MM.1S (cell line): ENCODE results near the gene ASIC1.
A peak's percentile ranks its signal among the peaks of the same experiment; 100 is the strongest.
"Not testable (repeated sequence)": the region's sequence is repeated elsewhere in the genome, so short reads cannot be mapped to it uniquely, and the experiment has no call there.

Experiments used
- DNase-seq: peaks from one replicate; pipeline ENCODE4 v3.0.0-alpha.2; 2015
- H2AFZ ChIP-seq: fragments of 300-600 bp; sonication (generic); 2 replicates; pipeline ENCODE4 v1.6.0; 2016; ENCODE audit warnings: antibody characterized with exemption, low read length
- H3F3A ChIP-seq: fragments of 300-600 bp; sonication (generic); 2 replicates; pipeline ENCODE4 v1.6.1; 2016; ENCODE audit warnings: mild to moderate bottlenecking, antibody characterized with exemption, low read length, moderate library complexity, mixed read lengths; ENCODE audit not compliant: insufficient read depth
- H3K27ac ChIP-seq: fragments of 300-600 bp; sonication (generic); 2 replicates; pipeline ENCODE4 v1.5.1; 2016; ENCODE audit warnings: mild to moderate bottlenecking, low read length
- H3K27me3 ChIP-seq: fragments of 300-600 bp; sonication (generic); replicated peaks from 2 replicates; pipeline ENCODE4 v1.6.0; 2016; ENCODE audit warnings: low read length; ENCODE audit not compliant: insufficient read depth
- H3K36me3 ChIP-seq: fragments of 300-600 bp; sonication (generic); replicated peaks from 2 replicates; pipeline ENCODE4 v1.6.1; 2016; ENCODE audit warnings: mild to moderate bottlenecking, low read length, mixed read lengths; ENCODE audit not compliant: insufficient read depth
- H3K4me1 ChIP-seq: fragments of 300-600 bp; sonication (generic); 2 replicates; pipeline ENCODE4 v1.6.1; 2016; ENCODE audit warnings: low read length, mixed read lengths
- H3K4me2 ChIP-seq: fragments of 300-600 bp; sonication (generic); 2 replicates; pipeline ENCODE4 v1.6.0; 2016; ENCODE audit warnings: low read depth, low read length
- H3K4me3 ChIP-seq: fragments of 300-600 bp; sonication (generic); 2 replicates; pipeline ENCODE4 v1.5.1; 2016; ENCODE audit warnings: low read length, mixed read lengths
- H3K79me2 ChIP-seq: fragments of 300-600 bp; sonication (generic); 2 replicates; pipeline ENCODE4 v1.6.1; 2016; ENCODE audit warnings: mixed run types, low read length, mixed read lengths
- H3K9ac ChIP-seq: fragments of 300-600 bp; sonication (generic); 2 replicates; pipeline ENCODE4 v1.6.1; 2016; ENCODE audit warnings: low read length, mixed read lengths
- H3K9me2 ChIP-seq: fragments of 300-600 bp; sonication (generic); replicated peaks from 2 replicates; pipeline ENCODE4 v1.6.1; 2016; ENCODE audit warnings: mild to moderate bottlenecking, low read length, mixed read lengths; ENCODE audit not compliant: insufficient read depth
- H3K9me3 ChIP-seq: fragments of 300-600 bp; sonication (generic); replicated peaks from 2 replicates; pipeline ENCODE4 v1.6.1; 2016; ENCODE audit warnings: mild to moderate bottlenecking, low read length, mixed read lengths; ENCODE audit not compliant: insufficient read depth
- H4K20me1 ChIP-seq: fragments of 300-600 bp; sonication (generic); 2 replicates; pipeline ENCODE4 v1.6.1; 2016; ENCODE audit warnings: mild to moderate bottlenecking, low read length, moderate library complexity, mixed read lengths; ENCODE audit not compliant: insufficient read depth
- CTCF ChIP-seq: fragments of 300-600 bp; sonication (generic); IDR thresholded peaks from 2 replicates; pipeline ENCODE4 v1.5.1; 2016; ENCODE audit warnings: antibody characterized with exemption, low read length, mixed read lengths
- EZH2 ChIP-seq: fragments of 300-600 bp; sonication (generic); optimal IDR thresholded peaks from 2 replicates; pipeline ENCODE3; 2017; ENCODE audit warnings: low read depth, mild to moderate bottlenecking, antibody characterized with exemption, low read length, mixed read lengths
- EZH2phosphoT487 ChIP-seq: fragments of 300-600 bp; sonication (generic); IDR thresholded peaks from 2 replicates; pipeline ENCODE4 v1.6.1; 2018; ENCODE audit warnings: antibody characterized with exemption, low read length

The ASIC1 gene

DNA sequence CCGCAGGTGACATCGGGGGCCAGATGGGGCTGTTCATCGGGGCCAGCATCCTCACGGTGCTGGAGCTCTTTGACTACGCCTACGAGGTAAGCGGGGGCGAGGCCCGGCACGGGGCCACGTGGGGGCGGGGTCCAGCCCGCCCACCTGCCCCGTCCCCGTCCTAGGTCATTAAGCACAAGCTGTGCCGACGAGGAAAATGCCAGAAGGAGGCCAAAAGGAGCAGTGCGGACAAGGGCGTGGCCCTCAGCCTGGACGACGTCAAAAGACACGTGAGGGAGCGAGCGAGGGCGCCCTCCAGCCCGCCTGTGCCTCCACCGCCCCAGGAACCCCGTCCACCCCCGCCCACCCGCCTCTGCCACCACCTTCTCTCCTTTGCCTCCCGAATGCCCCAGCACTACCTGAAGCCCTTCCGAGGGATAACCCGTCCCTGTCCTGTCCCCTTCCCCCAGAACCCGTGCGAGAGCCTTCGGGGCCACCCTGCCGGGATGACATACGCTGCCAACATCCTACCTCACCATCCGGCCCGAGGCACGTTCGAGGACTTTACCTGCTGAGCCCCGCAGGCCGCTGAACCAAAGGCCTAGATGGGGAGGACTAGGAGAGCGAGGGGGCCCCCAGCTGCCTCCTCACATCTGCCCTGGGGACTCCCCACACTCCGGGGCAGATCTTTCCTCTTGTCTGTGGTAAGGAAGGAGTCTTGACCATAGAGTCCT, 23.9 kb downstream of the ASIC1 start:
- Histone ChIP-seq H4K20me1 (no peaks in the 10 kb centered on the region), H3K27me3 (no peaks in the 10 kb centered on the region), H3K9ac (no peak overlapping the region), H3K4me2 (no peak overlapping the region), H3K27ac (no peak overlapping the region), H3K9me2 (no peaks in the 10 kb centered on the region), H3K79me2 (peaks cover 6% of the 10 kb centered on the region; the same call in 1 of the 2 replicates), H3K9me3 (no peaks in the 10 kb centered on the region), H3K4me1 (no peaks in the 10 kb centered on the region), H3K36me3 (no peaks in the 10 kb centered on the region), H2AFZ (no peak overlapping the region), H3F3A (peaks cover 7% of the 10 kb centered on the region), H3K4me3 (no peak overlapping the region)
- TF ChIP-seq CTCF = no peak
- TF ChIP-seq EZH2 = no peak
- no peak for TF ChIP-seq EZH2phosphoT487
- DNase-seq = no peak

GRCh38 chr12:50082644-50083043, 25.2 kb downstream of the ASIC1 start:
- Histone ChIP-seq H3K4me1 (peaks cover 12% of the 10 kb centered on the region), H3K4me2 (no peak overlapping the region), H3K79me2 (peaks cover 18% of the 10 kb centered on the region), H3K9me3 (no peaks in the 10 kb centered on the region), H3K36me3 (peaks cover 8% of the 10 kb centered on the region; the same call in 1 of the 2 replicates), H3K27me3 (no peaks in the 10 kb centered on the region), H2AFZ (no peak overlapping the region), H3K9me2 (no peaks in the 10 kb centered on the region), H3K4me3 (no peak overlapping the region), H4K20me1 (no peaks in the 10 kb centered on the region), H3K9ac (no peak overlapping the region), H3K27ac (no peak overlapping the region), H3F3A (peaks cover 13% of the 10 kb centered on the region)
- no peak for TF ChIP-seq EZH2phosphoT487
- no peak for TF ChIP-seq CTCF
- no peak for TF ChIP-seq EZH2
- no peak for DNase-seq

- peaks cover 19% of the 10 kb centered on the region for H3F3A ChIP-seq
- H2AFZ ChIP-seq = no peak overlapping the region
- H3K9ac ChIP-seq = no peak overlapping the region
- H3K27ac ChIP-seq = no peak overlapping the region
- H3K79me2 ChIP-seq = peaks cover 25% of the 10 kb centered on the region
- peaks cover 8% of the 10 kb centered on the region; the same call in 1 of the 2 replicates for H3K36me3 ChIP-seq
- no peaks in the 10 kb centered on the region for H3K27me3 ChIP-seq
- DNase-seq = no peak
- H3K9me2 ChIP-seq = no peaks in the 10 kb centered on the region
- no peak overlapping the region for H3K4me2 ChIP-seq
- H3K4me1 ChIP-seq = peaks cover 15% of the 10 kb centered on the region
- no peaks in the 10 kb centered on the region for H3K9me3 ChIP-seq
- no peak for TF ChIP-seq CTCF
- TF ChIP-seq EZH2 = no peak
- no peak for TF ChIP-seq EZH2phosphoT487
- H3K4me3 ChIP-seq = no peak overlapping the region
- no peaks in the 10 kb centered on the region for H4K20me1 ChIP-seq
Observed at GRCh38 chr12:50083301-50083700, 25.9 kb downstream of the ASIC1 start.

DNA sequence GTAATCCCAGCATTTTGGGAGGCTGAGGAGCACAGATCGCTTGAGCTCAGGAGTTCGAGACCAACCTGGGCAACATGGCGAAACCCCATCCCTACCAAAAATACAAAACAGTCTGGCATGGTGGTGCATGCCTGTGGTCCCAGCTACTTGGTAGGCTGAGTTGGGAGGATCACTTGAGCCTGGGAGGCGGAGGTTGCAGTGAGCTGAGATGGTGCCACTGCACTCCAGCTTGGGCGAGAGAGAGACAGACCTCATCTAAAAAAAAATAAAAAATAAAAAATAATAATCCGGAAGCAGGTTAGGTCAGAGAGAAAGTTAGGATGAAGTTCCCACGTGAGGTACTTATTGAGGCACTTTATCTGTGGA, 27.0 kb downstream of the ASIC1 start:
- Histone ChIP-seq H2AFZ (peak overlapping the region; percentile 96), H3K4me3 (peak overlapping the region; percentile 85), H3K9ac (peak overlapping the region; percentile 73; the same call in 1 of the 2 replicates)

More for the DNA sequence above, 27.0 kb downstream of the ASIC1 start:
- Histone ChIP-seq H3K79me2 (peaks cover 32% of the 10 kb centered on the region), H3K27ac (peak overlapping the region; percentile 91; the same call in 1 of the 2 replicates), H3K4me1 (peaks cover 15% of the 10 kb centered on the region), H3K36me3 (peaks cover 14% of the 10 kb centered on the region; the same call in 1 of the 2 replicates), H3K4me2 (peak overlapping the region; percentile 89), H3F3A (peaks cover 20% of the 10 kb centered on the region)
- not testable (repeated sequence) for DNase-seq, H3K9me2 ChIP-seq, H4K20me1 ChIP-seq, H3K27me3 ChIP-seq, H3K9me3 ChIP-seq
